GM23338 (cell line): ENCODE results near the gene PRELID2.

ENCODE experiments used
- EZH2 ChIP-seq: fragments of 200-600 bp; sonication (generic); IDR thresholded peaks from one replicate; pipeline ENCODE4 v1.8.0; 2017; ENCODE audit warnings: antibody characterized with exemption, mild to moderate bottlenecking, low read depth; ENCODE audit not compliant: unreplicated experiment
- EZH2phosphoT487 ChIP-seq: fragments of 200-600 bp; sonication (generic); IDR thresholded peaks from one replicate; pipeline ENCODE4 v1.8.1; 2018; ENCODE audit warnings: antibody characterized with exemption; ENCODE audit not compliant: unreplicated experiment
- POLR2AphosphoS5 ChIP-seq: IDR thresholded peaks from 2 replicates; pipeline ENCODE4 v1.6.1; 2016; ENCODE audit warnings: antibody characterized with exemption, low read depth
- TF ChIP-seq, protein P1 (sequence below), 2 experiments: fragments of 200-600 bp in 1 of 2; sonication (generic) in 1 of 2; conservative IDR thresholded peaks; 2 replicates each; pipeline versions ENCODE4 v1.5.1 to v1.6.1; 2016 to 2017; ENCODE audit warnings: antibody characterized with exemption in 2 of 2, low read depth in 2 of 2, mild to moderate bottlenecking in 2 of 2, moderate library complexity in 1 of 2

GRCh38 chr5:145872914-145873313, 37.8 kb upstream of the PRELID2 start, which contains the start of gene GRXCR2:
- TF ChIP-seq, protein P1, sequence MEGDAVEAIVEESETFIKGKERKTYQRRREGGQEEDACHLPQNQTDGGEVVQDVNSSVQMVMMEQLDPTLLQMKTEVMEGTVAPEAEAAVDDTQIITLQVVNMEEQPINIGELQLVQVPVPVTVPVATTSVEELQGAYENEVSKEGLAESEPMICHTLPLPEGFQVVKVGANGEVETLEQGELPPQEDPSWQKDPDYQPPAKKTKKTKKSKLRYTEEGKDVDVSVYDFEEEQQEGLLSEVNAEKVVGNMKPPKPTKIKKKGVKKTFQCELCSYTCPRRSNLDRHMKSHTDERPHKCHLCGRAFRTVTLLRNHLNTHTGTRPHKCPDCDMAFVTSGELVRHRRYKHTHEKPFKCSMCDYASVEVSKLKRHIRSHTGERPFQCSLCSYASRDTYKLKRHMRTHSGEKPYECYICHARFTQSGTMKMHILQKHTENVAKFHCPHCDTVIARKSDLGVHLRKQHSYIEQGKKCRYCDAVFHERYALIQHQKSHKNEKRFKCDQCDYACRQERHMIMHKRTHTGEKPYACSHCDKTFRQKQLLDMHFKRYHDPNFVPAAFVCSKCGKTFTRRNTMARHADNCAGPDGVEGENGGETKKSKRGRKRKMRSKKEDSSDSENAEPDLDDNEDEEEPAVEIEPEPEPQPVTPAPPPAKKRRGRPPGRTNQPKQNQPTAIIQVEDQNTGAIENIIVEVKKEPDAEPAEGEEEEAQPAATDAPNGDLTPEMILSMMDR (conservative IDR thresholded peaks at IDR 0.05; ENCODE audit: low read depth in 2 of 2), result no peak
- TF ChIP-seq EZH2, result no peak
- no peak for TF ChIP-seq EZH2phosphoT487
- no peak for TF ChIP-seq POLR2AphosphoS5
